Stimulated activated CD4-positive, alpha-beta T cell treated with anti-CD3 and anti-CD28 coated beads, Interleukin-1b, Interleukin-23, amount 100 ng/mL, for 4 hours (primary cell): ENCODE results near the gene RGS9.

Experiments used
- DNase-seq, 2 donors: peaks; one replicate each; pipeline ENCODE4 v3.0.0-alpha.2; 2020; ENCODE audit warnings: low read depth in 2 of 2

Gene RGS9

DNA sequence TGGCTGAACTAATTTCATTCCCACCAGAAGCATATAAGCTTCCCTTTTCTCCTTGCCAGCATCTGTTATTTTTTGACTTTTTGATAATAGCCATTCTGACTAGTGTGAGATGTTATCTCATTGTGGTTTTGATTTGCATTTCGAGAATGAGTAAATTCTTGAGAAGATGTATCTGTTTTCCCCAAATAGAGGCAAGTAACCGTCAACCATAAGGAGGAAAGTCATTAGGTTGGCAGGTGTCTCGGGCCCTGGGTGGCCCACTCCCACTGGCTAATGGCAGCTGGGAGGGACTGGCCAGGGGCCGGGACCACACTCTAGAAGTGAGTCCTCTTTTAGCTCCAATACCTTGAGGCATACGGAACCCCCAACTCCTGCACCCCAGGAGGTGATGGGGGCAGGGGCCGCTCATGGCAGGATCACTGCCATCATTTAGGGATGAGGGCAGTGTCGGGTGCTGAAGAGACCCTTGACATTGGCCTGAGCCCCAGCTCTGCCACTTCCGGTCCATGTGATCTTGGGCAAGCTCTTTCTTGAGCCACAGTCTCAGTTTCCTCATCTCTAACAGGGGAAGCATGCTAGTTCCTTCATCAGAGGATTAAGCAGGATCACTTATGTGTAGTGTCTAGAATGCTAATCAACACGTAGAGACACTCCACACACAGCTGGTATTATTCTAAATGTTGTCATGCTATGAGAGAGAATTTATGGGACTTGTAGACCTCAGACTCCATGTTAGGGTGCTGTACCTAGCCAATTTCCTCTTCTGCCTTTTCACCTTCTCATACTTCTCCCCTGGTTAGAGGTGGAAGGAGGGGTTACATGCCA is 44.3 kb downstream of the RGS9 start:
- DNase-seq: no peak

DNA sequence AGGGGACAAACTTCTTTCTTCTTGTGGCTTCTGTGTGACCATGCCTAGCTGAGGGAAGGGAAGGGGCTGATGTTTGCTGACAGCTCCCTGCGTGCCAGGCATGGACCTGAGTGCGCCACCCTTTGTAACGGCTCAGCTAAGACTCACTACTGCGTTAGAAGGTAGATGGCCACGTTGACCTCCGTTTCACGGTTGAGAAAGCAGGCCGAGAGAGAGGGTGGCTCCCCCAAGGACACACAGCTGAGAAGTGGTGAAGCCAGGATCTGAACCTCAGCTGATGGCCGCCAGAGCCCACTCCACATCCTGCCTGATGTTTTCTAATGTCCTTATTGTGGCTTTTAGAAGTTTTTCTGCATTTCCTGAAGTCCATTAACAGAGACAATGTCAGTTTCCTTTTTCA is 45.1 kb downstream of the RGS9 start:
- no peak for DNase-seq

DNA sequence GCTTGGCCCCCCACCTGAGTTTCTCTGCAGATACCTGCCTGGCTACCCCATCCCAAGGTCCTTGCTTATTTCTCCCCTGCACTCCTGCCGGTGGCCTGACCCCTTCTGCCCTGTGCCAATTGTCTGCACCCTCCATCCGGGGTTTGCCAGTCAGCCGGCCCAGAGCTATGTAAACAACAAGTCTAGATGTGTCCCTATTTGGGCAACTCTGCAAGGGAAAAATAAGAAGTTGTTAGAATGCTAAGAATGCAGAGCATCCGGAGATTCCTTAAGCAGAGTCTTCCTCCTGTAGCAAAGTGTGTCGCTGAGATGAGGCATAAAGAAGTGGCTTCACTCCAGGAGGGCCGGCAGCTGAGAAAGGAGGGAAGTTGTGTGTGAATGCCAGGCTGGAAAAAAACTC is 46.6 kb downstream of the RGS9 start:
- DNase-seq: no peak

DNA sequence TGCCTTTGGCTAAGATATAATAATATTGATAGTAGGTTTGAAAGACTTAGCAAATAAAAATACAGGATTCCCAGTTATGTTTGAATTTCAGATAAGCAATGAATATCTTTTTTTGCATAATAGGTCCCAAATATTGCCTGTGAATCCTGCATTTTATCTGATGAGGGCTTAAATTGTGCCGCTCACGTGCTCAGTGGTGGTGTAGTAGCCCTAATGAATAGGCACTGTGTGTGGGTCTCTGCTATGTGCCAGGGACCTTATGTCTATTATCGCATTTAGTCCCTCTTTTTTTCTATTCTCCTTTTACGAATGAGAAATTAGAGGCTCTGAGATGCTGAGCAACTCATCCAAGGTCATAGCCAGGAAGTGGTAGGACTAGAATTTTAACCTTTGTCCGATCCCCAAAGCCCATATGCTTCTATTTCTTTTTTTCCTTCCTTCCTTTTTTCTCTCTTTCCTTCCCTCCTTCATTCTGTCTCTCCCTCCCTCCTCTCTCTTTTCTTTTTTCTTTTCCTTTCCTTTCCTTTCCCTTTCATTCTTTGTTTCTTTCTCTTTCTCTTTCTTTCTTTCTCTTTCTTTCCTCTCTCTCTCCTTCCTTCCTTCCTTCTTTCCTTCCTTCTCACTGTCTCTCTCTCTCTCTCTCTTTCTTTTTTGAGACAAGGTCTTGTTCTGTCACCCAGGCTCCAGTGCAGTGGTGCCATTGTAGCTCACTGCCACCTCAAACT is 47.2 kb downstream of the RGS9 start:
- no peak for DNase-seq

DNA sequence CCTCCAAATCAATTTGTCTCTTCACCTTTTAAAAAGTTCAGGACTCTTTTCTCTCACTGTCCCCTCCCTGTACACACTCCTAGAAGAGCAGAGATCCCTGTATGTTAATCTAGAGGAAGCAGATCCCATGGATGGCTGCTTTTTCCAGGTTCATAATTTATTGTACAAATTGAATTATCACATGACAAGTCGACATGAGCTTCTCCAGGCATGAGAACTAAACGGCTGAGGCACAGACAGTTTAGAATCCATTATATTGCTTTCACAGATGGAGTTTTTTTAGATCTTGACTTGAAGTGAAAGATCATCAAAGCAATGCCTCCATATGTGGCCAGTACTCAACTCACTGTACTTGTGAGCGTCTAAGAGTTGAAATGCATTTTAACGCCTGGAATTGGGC is 47.9 kb downstream of the RGS9 start:
- no peak for DNase-seq

DNA sequence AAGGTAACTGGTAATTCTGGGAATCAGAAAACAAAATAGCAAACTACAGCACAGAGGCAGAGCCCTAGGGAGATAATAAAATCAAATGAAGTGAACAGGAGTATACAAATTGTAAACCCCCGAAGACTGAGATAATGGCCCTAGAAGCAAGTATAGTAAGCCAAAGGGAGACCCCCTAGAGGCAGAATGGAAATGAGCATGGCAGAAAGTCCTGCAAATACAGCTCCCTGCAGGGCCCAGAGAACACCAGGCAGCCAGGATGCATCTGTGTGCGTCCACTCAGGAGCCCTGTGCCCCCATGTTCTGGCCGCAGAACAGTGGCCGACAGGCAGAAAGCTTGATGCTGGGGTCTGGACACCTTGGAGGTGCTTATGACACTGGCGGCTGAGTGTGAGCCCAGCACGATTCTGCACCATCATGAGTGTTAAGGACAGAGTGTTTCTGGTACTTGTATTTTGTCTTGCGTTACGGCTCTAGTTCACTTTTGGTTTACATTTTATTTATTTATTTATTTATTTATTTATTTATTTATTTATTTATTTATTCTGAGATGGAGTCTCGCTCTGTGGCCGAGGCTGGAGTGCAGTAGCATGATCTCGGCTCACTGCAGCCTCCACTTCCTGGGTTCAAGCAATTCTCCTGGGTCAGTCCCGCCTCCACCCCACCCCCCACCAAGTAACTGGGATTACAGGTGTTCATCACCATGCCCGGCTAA is 48.7 kb downstream of the RGS9 start:
- DNase-seq: no peak

DNA sequence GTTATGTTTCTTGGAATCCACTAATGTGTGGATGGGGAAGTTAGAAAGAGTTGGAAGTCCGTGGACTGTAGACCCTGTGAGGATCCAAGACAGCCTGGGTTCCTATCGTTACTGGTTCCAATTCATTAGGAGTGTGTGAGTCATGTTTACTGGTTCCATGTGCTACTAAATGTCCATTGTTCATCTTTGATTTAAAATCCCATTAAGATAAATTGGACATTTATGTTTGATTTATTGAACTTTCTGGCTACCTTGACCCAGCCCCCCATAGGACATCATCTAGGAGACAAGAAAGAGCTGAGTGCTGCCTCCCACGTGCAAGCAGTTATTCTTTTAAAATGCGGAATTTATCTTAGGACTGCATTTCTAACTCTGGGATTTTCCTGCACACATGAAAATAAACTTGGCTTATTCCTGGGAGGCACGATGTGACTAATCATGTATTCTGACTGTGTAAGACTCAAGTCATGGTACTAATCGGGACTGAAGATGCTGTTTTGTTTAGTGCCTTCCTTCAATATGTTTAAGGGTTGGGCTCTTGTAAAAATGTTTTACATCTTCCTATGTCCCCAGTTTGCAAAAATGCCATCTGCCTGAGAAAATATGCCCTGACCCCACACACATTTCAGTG is 53.4 kb downstream of the RGS9 start:
- DNase-seq: no peak

DNA sequence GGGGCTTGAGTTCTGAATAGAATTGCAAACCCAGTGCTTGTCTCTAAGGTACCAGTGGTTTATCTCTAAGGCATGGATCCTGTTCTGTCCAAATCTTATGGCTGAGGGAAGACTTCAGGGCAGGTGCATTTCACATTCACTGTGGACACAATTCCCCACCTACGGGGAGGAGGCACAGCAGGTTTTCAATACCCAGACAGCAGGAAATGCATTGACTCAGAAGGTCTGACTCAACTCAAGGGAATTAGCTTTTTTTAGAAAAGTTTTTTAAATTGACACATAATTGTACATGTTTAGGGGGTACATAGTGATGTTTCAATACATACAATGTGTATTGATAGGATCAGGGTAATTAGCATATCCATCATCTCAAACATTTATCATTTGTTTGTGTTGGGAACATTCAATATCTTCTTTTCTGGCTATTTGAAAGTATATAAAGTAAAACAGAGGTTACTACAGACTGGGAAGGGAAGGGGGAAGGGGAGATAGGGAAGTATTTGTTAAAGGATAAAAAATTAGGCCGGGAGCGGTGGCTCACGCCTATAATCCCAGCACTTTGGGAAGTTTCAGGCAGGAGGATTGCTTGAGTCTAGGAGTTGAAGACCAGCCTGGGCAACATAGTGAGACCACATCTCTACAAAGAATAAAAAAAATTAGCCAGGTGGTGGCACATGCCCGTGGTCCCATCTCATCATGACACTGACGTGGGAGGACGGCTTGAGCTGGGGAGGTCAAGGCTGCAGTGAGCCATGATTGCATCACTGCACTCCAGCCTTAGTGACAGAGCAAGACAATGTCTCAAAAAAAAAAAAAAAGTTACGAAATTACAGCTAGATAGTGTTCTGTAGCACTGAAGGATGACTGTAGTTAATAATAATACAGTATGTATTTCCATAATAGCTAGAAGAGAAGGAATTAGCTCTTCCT is 54.9 kb downstream of the RGS9 start:
- no peak for DNase-seq

DNA sequence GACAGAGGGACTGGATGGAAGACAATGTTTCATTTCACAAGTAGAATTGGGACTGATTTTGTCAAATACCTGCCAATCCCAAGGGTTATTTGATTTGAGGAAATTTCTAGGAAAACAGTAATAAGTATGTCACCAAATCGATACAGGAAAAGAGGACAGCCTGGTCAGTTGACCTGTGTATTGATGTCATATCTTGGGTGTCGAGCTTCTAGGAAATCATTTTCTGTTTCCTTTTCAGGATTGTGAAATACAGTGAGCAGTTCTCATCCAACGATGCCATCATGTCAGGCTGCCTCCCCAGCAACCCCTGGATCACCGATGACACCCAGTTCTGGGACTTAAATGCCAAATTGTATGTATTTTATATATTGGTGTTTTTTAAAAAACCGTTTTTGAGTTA is 56.1 kb downstream of the RGS9 start:
- DNase-seq: no peak

DNA sequence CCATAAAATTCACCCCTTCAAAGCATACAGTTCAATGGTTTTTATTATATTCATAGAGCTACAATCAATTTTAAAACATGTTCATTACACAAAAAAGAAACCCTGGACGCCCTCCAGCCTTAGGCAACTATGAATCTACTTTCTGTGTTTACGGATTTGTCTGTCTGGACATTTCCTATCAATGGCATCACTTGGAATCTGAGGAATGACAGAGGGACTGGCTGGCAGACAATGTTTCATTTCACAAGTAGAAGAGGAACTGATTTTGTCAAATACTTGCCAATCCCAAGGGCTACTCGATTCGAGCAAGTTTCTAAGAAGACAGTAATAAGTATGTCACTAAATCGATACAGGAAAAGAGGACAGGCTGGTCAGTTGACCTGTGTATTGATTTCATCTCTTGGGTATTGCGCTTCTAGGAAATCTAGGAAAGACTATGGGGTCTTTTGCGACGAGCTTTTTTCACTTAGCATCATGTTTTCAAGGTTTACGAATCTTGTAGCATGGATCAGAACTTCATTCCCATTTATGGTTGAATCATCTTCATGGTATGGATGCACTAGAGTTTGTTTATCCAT is 56.6 kb downstream of the RGS9 start:
- no peak for DNase-seq

DNA sequence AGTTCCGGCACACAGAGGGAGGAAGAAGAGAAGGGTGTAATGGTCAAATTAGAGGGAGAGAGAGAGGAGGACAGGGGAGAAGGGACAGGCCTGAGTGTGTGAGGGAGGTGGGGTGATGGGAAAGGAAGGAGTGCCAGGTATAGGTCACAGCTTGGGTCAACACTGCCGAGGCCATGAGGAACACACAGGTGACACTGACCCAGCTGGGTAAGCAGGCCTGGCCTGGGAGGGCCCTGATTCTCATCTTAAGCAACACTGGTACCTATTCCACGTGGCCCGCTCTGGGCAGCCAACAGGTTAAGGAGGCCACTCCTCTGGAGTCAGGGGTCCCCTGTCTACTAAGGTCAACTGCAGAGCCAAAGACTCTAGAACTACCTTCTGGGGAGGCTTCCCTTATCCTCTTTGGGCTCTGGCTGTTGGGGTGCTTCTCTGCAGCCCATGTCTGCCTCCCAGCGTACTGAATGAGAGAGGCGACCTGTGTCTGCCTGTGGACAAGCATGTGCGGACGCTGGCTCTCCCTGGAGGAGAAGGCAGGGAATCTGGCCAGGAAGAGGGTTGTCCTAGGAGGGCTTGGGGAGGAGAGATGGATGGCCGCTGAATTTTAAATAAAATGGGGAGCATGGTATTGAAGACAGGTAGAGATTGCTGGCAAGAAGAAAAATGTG is 57.6 kb downstream of the RGS9 start:
- DNase-seq: no peak

DNA sequence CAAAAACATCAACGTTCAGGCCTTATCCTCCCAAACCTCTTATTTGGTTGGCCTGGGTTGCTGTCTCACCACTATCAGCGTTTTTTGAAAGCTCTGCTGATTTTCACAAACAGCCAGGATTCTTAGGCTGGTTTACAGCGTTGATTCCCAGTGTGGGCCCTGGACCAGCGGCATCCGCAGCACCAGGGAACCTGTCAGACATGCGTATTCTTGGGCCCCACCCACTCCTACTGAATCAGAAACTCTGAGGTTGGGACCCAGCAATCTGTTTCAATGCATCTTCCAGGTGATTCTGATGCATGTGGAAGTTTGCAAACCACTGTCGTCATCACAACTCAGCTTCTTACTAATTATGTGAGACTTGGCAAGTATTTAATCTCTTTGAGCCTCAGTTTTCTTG is 58.5 kb downstream of the RGS9 start:
- DNase-seq: no peak

DNA sequence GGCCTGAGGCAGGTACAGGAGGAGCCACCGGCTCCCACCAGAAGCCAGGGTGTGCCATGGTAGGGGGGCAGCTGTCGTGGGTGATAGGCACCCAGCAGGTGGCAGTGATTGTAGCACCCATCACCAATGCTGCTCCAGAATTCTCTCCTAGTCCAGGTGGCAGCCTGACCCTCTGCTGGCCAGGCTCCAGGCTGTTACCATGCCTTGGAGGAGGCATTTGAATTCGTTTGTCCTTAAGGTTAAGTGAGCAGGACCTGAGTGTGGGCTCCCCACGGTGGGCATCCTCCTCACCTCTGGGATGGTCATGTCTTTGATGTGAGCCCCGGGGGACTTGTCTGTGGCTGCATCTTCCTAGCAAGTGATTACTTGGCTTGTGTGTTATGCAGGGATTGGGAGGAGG is 59.4 kb downstream of the RGS9 start:
- no peak for DNase-seq

DNA sequence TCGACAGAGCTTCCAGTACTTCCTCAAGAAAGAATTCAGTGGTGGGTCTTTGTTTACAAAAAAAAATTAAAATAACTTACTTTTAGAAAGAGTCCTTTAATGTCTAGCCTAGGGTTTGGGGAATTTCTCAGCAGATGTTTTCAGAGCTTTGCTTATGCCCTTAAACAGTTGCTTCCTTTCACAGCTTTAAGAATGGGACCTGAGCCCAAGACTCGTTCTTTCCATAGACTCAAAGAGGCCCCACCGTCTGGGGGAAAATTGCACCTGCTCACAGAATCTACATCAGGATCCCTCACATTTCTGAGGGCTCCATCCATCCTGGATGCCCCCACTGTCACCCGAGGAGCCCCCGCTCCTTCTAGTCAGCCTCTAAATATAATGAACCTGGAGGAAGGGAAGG is 60.0 kb downstream of the RGS9 start:
- no peak for DNase-seq

DNA sequence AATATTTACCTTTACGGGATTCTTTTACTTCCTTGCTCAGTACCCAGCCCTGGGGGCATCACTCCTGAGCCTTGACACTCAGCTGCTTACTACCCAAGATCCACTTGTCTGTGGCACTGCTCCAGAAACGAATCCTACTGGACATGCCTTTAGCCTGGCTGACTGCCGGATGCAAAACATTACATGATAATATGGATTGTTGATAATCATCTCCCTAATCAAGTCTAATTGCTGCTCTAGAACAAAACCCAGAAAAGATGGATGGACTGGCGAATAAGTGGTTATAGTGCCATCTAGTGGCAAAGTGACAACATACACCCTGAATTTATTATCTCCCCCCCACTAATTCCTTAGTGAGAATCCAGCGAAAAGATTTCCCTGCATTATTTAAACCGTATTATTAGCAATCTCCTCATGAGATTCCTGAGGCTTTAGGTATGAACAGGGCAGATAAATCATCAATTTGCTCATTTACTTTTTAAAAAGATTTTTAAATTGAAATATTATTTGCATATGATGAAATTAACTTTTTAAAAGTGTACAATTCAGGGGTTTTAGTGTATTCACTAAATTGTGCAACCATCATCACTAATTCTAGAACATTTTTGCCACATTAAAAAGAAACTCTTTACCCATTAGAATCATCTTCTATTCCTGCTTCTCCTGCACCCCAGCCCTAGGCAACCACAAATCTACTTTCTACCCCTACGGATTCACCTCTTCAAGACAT is 61.6 kb downstream of the RGS9 start:
- DNase-seq: no peak

DNA sequence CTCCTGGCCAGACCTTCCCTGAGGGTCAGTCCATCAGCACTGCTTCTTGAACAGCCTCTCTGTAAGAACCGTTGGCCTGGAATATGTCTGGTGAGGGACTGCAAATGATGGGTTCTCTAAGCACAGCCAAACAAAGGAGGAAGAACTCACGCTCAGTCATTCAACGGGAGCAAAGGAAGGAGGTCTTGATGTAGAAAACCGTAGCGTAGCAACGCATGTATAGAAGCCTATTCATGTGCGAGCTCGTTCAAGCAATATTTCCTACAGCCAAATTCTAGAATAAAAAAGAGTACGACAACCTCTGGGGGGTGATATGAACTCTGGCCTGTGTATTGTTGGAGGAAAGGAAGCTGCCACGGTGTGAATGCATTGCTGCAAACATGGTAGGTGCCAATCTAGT is 64.2 kb downstream of the RGS9 start:
- DNase-seq: no peak

DNA sequence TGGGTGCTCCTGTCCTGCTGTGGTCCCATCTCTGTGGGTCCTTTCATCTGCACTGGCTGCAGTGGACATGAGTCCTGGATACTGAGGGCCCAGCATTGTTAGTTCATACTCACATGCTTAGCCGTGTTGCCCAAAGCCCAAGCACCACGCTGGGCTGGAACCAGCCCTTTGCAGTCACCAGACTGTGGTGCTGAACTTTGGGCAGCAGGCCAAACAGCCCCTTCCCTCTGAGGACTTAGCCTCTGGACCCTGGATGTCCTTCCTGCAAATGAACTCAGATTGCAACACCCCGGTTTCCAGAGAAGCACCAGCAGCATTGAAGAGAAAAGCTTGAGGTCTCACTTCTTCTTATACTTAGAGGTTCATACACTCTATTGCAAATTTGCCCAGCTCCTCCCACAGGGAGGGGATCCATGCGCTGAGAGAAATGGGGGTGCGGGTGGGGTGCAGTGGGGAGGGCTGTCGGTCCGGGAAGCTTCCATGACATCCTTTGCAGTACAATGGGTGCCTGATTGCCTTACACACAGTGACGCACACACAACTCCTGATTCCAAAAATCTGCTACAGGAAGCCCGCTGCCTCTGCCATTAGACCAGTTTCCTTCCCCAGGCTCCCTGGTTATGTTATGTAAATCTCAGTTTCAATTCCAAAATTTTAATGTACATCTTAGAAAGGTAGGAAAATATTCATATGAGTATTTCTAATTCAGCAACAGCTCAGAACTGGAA is 65.8 kb downstream of the RGS9 start:
- DNase-seq: no peak

DNA sequence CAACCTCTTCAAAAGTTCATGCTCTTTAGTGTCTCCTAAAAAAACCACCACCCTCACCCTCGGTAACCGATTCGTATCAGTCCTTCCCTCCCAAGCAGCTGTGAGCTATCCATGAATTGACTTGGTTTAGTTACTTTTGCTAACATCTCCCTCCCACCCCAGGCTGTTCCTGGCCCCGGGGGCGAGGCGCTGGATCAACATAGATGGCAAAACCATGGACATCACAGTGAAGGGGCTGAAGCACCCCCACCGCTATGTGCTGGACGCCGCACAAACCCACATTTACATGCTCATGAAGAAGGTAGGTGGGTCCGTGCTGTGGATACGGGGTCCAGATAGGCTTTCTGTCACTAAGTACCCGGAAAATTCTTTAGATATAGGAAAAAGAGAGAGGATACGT is 66.8 kb downstream of the RGS9 start:
- DNase-seq: no peak

DNA sequence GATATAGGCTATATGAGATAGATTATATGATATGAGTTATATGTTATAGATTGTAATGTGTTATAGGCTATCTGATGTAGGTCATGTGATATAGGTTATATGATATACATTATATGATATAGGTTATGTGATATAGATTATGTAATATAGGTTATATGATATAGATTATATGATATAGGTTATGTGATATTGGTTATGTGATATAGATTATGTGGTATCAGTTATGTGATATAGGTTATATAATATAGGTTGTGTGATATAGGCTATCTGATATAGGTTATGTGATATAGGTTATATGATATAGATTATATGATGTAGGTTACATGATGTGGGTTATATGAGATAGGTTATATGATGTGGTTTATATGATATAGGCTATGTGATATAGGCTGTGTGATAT is 68.5 kb downstream of the RGS9 start:
- no peak for DNase-seq
